ENCODE data around the gene FN3K. TPM values are rescaled to one million over a fixed set of nuclear protein-coding genes. Genes with fewer than 3 reads are reported as not detected.
"Not testable (repeated sequence)": the region's sequence is repeated elsewhere in the genome, so short reads cannot be mapped to it uniquely, and the experiment has no call there.

Gene FN3K
- total and polyA plus RNA-seq, 2 of the 13 experiments (the other 11 are each of a cell fraction or from before 2014, with no cell fraction given): 3.5 to 12.2 TPM

GRCh38 chr17:82743344-82744219, 8.2 kb downstream of the FN3K start (continued):
- TF ChIP-seq ZNF687 (CRISPR knock-in tag; IDR thresholded peaks at IDR 0.05): peak; percentile 47
- no peak for TF ChIP-seq RFX3 (CRISPR knock-in tag; IDR thresholded peaks at IDR 0.05)
- TF ChIP-seq POLR2AphosphoS5 (IDR thresholded peaks at IDR 0.05; ENCODE audit: low read depth, low read length): 0 out of 2 replicates have a peak, but pooled peaks have one; percentile 5
- TF ChIP-seq CTCF (CRISPR knock-in tag; IDR thresholded peaks at IDR 0.05): peak; percentile 38

GRCh38 chr17:82744736-82745135, 9.3 kb downstream of the FN3K start:
- H3K27ac ChIP-seq (ENCODE audit: extremely low read length, insufficient read depth, low read length); H4K20me1 ChIP-seq (ENCODE audit: insufficient read depth, low read length); POLR2A ChIA-PET; BruUV-seq (replicated peaks); H3K4me3 ChIP-seq (replicated peaks in 1 of 3; ENCODE audit: insufficient read depth in 1 of 3, low read depth in 2 of 3, low read length in 3 of 3); H2AFZ ChIP-seq (ENCODE audit: low read length); H3K27me3 ChIP-seq (ENCODE audit: control insufficient read depth in 1 of 2, insufficient read depth in 2 of 2, low read length in 2 of 2); DNase-seq (ENCODE audit: low spot score); FAIRE-seq; in situ Hi-C loops (cut with HindIII; ENCODE audit: extremely low pct_ligation_motif_present, low pct_unique_long_range_greater_than_20kb); CTCF ChIA-PET (ENCODE audit: low intra/inter-chr PET ratio, low total read pairs); H3K79me2 ChIP-seq (ENCODE audit: insufficient read depth, low read length); H3K4me2 ChIP-seq (ENCODE audit: low read depth, low read length); H3K9ac ChIP-seq (ENCODE audit: insufficient read depth, low read depth, low read length); intact Hi-C loops (cut with micrococcal nuclease; ENCODE audit: unreplicated experiment); ATAC-seq: not testable (repeated sequence)
- H3K36me3 ChIP-seq (replicated peaks in 1 of 2; ENCODE audit: control insufficient read depth in 1 of 2, insufficient read depth in 2 of 2, low read length in 2 of 2): peaks cover 19 to 39% of the 10 kb centered on the region in 2 experiments
- WGBS (ENCODE audit: low lambda C conversion rate): 84% methylated on average over 7 of the region's 7 CpGs
- peaks cover 26% of the 10 kb centered on the region for H3K4me1 ChIP-seq (ENCODE audit: insufficient read depth, low read length)
- peaks cover 17% of the 10 kb centered on the region for H3K9me3 ChIP-seq (ENCODE audit: low read length)
